Kasumi-1 (cell line): ENCODE data around the gene WDR33.
"Not testable (repeated sequence)": the region's sequence is repeated elsewhere in the genome, so short reads cannot be mapped to it uniquely, and the experiment has no call there.

Source experiments
- DNase-seq, 2 experiments: peaks; one replicate each; lab custom pipeline; 2025; lab: John Stamatoyannopoulos, UW

The WDR33 gene

GRCh38 chr2:127810156-127810618 is 784 bp downstream of the WDR33 start:
- no peak for DNase-seq

DNA sequence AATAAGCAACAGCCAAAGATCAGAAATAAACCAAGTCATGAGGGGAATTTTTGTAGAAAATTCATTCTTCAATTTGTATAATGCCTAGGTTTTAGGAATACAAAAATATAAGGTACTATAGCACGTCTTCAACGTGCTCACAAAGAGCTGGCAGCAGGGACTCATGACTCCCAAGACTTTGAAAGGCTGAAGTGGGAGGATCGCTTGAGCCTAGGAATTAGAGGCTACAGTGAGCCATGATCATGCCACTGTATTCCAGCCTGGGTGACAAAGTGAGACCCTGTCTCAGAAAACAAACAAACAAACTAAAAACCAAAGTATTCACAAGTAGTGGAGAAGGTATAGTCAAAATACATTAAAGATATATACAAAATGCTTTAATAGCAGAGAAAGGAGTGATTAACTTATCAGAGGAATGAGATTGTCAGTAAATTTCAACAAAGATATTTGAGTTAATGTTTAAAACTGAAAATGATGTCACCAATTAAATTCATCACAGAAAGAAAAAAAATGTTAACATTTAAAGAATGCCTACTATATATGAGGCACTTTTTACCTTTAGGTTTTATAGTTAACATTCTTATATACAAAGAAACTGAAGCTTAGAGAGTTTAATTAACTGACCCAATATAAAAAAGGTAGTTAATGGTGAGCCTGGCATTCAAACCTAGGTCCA is 3.2 kb downstream of the WDR33 start:
- DNase-seq: no peak

DNA sequence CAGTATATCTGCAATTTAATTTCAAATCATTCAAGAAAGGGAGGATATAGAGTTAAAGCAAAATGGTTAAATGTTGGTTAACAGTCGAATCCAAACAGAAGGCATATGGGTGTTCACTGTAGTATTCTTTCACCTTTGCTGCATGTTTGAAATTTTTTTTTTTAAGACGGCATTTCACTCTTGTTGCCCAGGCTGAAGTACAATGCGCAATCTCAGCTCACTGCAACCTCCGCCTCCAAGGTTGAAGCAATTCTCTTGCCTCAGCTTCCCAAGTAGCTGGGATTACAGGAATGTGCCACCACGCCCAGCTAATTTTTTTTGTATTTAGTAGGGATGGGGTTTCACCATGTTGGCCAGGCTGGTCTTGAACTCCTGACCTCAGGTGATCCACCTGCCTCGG is 4.1 kb downstream of the WDR33 start:
- DNase-seq: not testable (repeated sequence)

GRCh38 chr2:127805491-127805890 is 5.5 kb downstream of the WDR33 start:
- DNase-seq: no peak

- DNase-seq: no peak
Measured at GRCh38 chr2:127799926-127800325, 11.0 kb downstream of the WDR33 start.

DNA sequence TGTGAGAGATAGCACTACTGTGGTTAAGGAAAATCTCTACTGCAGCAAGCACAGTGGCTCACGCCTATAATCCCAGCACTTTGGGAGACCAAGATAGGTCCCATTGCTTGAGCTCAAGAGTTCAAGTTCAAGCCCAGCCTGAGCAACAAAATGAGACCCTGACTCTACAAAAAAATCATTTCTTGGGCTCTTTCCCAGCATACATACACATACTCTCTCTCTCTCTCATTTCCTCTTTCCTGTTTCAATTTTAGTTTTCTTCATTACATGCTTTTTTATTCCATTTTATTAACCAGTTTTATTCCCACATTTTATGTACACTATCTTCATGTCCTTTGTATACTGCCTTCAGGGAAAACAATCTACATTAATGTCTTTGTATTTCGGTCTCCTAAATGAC is 14.6 kb downstream of the WDR33 start:
- no peak for DNase-seq

GRCh38 chr2:127794901-127795300 is 16.1 kb downstream of the WDR33 start:
- DNase-seq: not testable (repeated sequence)

- DNase-seq: no peak
Measured at GRCh38 chr2:127792805-127793204, 18.2 kb downstream of the WDR33 start.

DNA sequence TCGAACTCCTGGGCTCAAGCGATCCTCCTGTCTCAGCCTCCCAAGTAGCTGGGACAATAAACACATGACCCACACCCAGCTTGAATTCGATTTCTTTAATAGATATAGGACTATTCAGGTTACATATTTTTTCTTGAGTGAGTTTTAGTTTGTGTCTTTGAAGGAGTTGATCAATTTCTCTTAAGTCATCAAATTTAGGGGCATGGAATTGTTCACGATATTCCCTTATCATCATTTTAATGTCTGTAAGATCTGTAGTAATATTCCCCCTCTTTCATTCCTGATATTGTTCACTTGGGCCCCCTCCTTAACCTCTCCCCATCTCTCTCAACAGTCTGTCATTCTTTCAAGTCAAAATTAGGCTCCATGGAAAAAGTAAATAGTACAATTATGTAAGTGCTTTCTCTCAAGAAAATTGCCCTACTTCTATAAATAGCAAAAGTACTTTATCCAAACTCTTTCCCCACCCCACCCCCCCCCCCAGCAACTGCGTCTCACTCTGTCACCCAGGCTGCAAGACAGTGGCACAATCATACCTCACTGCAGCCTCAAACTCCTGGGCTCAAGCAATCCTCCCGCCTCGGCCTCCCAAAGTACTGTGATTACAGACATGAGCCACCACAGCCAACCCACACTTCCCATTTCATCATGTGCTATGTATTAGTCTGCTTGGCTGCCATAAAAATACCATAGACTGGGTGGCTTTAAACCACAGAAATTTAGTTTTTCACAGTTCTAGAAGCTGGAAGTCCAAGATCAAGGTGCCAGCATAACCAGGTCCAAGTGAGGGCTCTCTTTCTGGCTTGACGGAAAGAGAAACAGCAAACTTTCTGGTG is 20.1 kb downstream of the WDR33 start:
- peak in 1 of 2 experiments; percentile 53 for DNase-seq

- DNase-seq: no peak
Measured at GRCh38 chr2:127786048-127786809, 24.7 kb downstream of the WDR33 start.

DNA sequence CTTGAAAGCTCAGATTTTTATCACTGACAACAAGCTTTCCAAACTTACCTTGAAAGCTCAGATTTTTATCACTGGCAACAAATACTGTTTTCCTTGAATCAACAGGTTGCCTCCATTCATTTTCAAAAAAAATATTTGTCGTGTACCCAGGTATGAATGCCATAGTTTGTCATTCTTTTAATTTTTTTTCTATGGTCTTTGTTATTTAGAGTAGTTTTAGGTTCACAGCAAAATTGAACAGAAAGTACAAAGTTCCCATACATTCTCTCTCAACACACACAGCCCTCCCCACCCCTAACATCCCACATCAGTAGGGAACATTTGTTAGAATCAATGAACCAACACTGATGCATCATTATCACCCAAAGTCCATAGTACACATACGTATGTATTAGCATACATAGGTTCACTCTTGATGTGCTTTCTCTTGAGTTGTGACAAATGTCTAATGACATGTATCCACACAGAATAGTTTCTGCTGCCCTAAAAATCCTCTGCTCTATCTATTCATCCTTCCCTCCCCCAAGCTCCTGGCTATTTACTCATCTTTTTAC is 25.9 kb downstream of the WDR33 start:
- DNase-seq: no peak

DNA sequence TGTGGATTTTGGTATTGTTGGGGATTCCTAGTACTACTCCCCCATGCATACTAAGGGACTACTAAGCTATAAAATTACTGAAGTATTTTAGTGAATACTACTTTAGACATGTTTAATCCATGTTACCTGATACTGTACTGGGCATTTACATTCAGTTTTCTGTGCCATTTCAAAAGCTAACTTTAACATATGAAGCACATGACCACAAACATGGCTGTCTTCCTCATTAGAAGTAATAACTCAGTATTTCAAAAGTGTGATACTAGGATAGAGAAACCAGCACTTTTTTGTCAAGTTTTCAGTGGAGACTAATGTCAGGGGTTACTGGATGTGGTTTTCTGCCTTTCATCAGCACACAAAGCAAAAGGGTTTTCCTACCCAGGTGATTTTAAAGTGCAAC is 27.9 kb downstream of the WDR33 start:
- DNase-seq: no peak

DNA sequence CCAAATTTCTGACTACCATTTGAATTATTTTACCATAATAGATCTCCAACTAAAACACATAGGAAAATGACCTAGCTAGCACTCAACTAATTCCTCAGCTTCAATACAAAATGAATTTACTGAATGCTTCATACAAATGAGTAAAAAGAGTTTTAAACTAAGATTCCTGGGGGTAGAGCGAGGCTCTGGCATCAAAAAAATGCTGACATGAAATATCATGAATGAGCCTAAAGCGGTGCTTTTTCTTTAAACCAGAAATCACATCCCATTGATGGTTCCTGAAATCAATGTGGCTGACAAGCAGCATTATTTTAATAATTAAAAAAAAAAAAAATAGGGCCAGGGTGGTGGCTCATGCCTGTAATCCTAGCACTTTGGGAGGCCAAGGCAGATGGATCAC is 32.1 kb downstream of the WDR33 start:
- no peak for DNase-seq

DNA sequence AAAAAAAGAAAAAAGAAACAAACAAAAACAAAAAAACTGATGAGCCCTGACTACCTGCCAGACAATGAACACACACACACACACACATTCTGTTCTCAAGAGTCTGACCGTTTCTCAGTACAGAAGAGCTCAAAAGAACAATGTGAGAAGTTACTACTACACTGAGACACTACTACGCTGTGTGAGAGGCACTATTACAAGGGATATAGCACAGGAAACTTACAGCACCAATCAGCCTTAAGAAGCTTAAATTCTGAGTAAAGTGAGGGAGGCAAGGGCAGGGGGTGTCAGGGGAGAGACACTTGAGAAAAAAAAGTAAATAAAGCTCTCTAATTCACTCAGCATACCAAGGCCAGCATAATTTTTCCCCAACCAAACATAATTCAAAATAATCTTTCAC is 32.5 kb downstream of the WDR33 start:
- no peak for DNase-seq

DNA sequence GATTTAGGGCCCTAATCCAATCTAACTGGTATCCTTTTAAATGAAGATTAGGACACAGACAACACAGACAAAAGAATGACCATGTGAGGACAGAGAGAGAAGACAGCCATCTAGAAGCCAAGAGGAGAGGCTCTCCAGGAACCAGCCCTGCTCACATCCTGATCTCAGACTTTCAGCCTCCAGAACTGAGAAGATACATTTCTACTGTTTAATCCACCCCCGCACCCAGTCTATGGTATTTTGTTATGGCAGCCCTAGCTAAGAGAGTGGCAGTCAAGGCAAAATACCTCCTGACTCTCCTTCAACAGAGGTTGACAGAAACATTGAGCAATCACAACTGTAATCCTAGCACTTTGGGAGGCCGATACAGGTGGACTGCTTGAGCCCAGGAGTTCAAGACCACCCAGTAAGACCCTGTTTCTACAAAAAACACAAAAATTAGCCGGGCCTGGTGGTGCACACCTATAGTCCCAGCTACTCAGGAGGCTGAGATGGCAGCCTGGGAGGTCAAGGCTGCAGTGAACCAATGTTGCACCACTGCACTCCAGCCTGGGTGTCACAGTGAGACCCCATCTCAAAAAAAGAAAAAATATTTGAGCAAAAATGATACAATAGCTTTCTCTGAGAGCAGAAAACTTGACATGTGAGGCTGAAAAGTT is 34.7 kb downstream of the WDR33 start:
- no peak for DNase-seq

GRCh38 chr2:127771756-127772155 is 39.2 kb downstream of the WDR33 start:
- DNase-seq: no peak

- no peak for DNase-seq
Measured at GRCh38 chr2:127770973-127771735, 39.8 kb downstream of the WDR33 start.

DNA sequence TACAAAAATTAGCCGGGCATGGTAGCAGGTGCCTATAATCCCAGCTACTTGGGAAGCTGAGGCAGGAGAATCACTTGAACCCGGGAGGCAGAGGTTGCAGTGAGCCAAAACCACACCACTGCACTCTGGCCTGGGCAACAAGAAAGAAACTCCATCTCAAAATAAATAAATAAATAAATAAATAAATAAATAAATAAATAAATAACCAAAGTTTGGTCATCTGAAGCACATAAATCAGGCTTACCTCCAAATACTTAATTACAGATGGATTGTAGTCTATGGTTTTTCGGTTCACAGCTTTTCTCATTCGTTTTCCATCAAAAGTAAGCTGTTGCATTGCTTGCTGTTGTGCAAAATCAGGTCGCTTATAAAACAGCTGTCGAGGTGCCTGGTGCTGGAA is 40.4 kb downstream of the WDR33 start:
- DNase-seq: not testable (repeated sequence)

DNA sequence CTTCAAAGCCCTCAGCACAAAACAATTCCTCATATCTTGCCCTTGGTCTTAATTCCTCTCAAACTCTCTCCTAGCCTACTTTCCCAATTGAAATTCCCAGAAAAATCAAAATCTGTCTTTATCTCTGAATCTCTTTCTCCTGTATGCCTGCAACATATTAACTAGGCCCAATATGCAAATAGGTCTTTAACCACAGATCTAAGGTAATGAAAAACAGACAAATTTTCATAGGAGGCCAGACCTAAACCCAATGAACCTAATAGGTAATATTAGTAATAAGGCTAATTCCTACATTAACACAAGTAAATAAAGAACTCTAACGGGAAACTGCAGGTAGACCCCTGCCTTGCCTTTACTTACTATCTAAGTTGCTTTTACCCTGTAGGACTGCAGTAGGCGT is 41.4 kb downstream of the WDR33 start:
- no peak for DNase-seq

DNA sequence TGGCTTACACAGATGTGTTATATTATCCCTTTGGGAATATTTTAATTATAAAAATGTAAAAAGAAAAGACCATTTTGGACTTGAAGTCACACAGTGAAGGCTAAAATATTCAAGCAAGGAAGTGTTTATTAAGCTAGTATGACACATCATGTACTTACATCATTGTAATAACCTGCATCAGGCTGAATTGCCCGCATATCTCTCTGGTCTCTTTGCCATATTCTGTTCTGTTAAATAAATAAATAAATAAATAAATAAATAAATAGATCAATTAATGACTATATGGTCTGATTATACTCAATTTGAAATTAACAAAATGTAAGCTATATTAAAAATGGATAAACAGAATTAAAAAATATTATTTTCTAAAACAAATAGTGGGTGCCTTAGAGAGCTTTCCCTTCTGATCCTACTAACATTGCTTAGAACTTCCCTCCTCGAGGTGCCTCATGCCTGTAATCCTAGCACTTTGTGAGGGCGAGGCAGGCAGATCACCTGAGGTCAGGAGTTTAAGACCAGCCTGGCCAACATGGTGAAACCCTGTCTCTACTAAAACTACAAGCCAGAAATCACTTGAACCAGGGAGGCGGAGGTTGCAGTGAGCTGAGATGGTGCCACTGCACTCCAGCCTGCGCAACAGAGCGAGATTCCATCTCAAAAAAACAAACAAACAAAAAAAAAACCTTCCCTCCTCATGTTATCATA is 42.0 kb downstream of the WDR33 start:
- no peak for DNase-seq
